HG02981 (cell line): Measurements from ENCODE around the gene PPM1E.
"Not testable (repeated sequence)": the region's sequence is repeated elsewhere in the genome, so short reads cannot be mapped to it uniquely, and the experiment has no call there.

Experiments
- ATAC-seq: cut with Tn5 transposase; IDR thresholded peaks from one replicate; pipeline ENCODE4 v1.9.1; 2021; ENCODE audit warnings: mild to moderate bottlenecking, moderate library complexity; ENCODE audit not compliant: unreplicated experiment

Gene PPM1E

DNA sequence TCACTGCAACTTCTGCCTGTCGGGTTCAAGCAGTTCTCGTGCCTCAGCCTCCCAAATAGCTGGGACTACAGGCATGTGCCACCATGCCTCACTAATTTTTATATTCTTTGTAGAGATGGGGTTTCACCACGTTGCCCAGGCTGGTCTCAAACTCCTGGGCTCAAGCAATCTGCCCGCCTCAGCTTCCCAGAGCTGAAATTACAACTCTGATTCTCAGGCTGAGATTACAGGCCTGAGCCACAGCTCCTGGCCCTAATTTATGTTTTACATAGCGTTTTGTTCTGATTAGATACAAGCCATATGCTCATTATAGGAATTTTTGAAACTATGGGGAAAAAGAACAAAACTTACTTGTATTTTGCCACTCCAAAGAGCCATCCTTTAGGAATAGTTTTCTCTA is 22.8 kb downstream of the PPM1E start:
- not testable (repeated sequence) for ATAC-seq

DNA sequence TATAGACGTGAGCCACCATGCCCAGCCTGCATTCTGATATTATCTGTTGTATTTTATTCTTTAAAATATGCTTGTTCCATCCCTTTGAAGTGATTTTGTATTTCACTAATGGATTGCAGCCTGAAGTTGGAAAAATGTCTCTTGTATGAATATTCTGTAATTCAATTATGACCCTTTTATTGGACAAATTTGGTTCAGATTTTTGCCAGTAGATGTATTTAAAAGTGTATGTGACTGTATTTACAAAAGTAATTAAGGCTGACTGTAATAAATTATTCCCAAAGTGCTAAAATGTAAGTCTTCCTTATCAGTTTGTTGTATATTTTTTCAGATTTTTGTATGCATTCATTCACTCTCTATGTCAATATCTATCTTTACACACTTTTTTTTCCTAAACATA is 23.8 kb downstream of the PPM1E start:
- no peak for ATAC-seq

DNA sequence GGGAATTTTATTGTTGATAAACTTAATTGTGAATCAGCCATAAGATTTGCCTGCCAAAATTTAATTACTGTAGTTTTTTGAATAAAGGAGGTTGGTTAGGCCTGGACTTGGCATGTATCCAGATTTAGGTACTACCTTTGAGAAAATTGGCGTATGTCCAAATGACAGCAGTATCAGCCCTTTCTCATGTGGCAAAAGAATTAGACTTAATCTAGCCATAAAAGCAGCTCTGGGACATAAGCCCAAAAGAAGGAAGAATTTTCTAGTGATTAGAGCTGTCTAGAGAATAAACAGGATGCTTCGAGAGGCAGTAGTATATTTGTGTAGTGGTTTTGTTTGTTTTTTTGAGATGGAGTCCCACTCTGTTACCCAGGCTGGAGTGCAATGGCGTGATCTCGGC is 27.7 kb downstream of the PPM1E start:
- no peak for ATAC-seq

DNA sequence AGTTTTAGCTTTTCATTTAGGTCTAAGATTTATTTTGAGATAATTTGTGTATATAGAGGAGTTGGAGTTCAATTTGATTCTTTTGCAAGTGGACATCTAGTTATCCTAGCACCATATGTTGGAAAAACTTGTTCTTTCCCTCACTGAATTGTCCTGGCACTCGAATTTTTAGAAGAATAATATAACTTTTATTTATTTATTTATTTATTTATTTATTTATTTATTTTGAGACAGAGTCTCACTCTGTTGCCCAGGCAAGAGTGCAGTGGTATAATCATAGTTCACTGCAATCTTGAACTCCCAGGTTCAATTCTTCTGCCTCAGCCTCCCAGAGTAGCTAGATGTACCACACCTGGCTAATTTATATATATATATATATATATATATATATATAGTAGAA is 29.4 kb downstream of the PPM1E start:
- ATAC-seq, result no peak

DNA sequence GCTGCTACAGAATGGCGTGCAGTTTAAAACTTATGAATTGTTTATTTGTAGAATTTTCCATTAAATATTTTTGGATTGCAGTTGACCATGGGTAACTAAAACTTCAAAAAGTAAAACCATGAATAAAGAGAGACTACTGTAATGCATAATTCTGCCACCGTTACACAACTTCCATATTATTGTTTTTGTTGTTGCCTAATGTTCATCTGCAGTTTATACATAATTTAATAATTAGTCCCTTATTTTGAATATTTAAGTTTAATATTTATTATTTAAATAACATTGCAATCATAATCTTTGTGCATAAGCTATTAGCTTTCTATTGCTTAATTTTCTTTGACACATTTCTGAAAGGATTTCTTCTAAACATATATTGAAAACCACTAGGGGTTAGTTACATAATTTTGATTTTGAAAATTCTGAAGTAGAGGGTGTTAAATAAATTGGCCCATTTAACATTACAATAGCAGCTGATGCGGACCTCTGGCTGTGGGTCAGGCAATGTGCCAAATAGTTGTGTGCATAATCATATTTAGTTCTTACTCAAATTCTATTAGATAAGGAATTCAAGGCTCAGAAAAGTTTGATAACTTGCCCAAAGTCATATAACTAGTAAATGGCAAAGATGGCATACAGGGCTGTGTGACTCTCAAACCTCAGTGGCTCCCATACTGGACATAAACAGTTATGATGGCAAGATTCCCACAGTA is 31.1 kb downstream of the PPM1E start:
- no peak for ATAC-seq

DNA sequence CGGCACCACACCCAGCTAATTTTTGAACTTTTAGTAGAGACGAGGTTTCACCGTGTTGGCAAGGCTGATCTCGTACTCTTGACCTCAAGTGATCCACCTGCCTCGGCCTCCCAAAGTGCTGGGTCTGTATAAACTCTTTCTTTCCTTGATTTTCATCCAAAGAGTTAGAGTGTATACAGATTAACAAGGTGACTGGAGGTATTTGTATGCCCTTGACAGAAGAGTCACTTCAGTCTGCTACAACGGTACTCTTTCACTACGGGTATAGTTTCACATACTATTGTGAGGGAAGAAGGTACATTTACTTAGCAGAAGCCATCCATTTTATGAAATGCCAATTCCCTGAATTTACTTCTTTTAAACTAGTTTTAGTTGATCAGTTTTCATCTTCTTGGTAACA is 32.5 kb downstream of the PPM1E start:
- ATAC-seq, result no peak

DNA sequence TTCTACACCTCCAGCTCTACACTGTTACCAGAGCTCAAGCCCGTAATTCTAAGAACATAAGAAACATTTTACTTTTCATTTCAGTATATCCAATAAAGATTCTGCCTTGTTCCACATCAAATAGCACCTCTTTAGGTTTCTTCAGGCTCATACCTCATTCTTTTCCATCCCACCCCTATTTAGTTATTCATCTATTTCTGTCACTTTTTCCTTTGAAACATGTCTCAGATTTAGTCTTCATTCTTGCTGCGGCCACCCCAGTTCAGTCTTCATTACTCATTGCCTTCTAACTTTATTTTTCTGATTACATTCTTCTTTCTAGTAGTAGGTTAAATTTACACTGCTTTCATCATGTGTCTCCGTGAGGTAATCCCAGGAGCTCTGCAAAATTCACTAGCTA is 33.5 kb downstream of the PPM1E start:
- no peak for ATAC-seq

DNA sequence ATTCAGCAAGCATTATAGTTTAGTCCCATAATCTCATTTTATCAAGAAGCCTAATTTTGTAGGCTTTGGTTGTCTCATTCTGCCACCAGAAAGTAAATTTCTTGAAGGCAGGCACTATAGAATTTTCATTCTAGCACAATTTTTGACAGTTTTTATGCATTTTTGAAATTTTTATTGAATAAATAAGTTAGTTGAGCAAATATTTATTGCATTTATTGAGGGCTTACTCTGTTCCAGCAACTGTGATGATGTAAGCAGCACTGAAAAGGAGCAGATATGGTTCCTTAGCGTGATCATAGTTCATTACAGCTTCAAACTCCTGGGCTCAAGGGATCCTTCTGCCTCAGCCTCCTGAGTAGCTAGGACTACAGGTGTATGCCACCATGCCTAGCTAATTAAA is 34.2 kb downstream of the PPM1E start:
- ATAC-seq, result no peak

DNA sequence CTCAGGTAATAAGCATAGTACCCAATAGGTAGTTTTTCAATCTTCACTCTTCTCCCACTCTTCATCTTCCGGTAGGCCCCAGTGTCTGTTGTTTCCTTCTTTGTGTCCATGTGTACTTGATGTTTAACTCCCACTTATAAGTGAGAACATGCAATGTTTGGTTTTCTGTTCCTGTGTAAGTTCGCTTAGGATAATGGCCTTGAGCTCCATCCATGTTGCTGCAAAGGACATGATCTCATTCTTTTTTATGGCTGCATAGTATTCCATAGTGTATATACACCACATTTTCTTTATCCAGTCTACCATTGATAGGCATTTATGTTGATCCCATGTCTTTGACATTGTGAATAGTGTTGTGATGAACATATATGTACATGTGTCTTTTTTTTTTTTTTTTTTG is 38.9 kb downstream of the PPM1E start:
- ATAC-seq, result not testable (repeated sequence)

DNA sequence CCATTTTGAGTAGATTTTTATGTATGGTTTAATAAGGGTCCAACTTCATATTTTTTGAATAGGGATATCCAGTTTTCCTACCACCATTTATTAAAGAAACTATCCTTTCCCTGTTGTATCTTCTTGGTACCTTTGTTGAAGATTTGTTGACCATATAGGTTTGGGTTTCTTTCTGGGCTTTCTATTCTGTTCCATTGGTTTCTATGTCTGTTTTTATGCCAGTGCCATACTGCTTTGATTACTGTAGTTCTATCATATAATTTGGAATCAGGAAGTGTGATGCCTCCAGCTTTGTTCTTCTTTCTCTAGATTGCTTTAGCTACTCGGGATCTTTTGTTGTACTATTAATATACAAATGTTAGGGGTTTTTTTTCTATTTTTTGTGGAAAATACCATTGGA is 46.5 kb downstream of the PPM1E start:
- no peak for ATAC-seq

DNA sequence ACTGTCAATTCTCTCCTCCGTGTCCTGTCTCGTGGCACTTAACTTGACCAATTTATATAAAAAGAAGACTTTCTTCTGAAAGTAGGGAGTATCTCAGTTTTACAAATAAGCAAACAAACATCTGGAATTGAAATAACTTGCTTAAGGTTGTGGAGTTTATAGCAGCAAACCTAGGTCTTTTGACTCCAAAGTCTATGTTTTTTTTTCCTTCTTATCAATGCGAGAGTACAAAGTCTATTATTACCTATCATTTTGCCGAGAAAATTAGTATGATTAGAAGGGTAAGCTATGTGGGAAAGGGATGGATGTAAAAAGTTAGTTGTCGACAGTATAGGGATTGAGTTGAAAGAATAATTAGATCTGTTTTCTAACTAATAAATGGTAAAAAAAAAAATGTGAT is 50.4 kb downstream of the PPM1E start:
- no peak for ATAC-seq

DNA sequence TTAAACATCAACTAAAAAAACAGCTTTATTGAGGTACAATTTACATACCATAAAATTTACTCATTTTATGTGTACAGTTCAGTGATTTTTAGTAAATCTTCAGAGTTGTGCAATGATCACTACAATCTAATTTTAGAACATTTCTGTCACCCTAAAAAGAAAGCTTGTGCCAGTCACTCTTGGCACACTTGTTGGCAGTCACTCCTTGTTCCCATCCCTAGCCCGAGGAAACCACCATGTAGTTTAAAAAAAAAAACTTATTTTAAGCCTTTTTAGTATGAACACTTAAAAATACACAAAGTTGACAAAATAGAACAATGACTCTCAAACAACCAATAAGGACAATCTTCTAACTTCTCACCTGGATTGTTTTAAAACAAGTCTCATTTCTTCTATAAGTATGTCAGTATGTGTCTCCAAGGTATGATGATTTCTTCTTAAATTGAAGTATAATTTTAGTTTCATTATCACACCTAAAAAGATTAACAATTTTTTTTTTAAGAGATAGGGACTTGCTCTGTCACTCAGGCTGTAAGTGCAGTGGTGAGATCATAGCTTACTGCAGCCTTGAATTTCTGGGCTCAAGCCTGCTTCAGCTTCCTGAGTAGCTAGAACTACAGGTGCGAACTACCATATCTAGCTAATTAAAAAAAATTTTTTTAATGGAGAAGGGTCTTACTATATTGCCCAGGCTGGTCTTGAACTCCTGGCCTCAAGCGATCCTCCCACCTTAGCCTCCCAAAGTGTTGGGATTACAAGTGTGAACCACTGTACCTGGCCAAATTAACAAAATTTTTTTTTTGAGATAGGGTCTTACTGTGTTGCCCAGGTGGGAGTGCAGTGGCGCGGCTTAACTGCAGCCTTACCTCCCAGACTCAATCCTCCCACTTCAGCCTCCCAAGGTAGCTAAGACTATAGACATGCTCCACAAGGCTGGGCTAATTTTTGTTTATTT is 53.2 kb downstream of the PPM1E start:
- ATAC-seq, result no peak

DNA sequence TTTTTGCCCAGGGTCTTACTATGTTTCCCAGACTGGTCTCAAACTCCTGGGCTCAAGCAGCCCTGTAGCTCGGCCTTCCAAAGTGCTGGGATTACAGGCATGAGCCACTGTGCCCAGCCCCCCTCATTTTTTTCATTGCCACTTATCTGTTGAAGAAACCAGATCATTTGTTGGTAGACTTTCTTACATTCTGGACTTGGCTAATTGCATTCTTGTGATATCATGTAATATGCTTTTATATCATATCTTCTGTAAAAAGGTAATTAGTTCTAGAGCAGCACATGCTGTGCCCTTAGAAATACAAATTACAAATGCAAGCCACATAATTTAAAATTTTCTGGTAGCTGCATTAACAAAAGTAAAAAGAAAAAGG is 53.9 kb downstream of the PPM1E start:
- ATAC-seq, result no peak

DNA sequence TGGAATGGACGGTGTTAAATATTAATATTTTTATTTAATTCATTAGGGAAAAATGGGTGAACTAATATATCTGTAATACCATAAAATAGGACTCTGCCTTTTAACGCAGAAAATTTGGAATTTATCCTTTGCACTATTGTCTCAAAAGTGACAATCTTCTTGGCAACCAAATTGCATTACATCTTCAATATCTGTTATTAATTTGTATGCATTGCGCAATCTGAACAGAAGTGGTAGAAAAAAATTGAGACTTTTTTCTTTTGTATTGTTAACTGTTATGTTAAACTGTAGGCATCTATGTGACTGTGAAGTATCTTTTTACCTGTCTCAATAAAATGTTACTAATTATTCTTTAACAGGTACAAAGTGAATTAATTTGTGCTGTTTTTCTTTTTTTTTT is 55.6 kb downstream of the PPM1E start:
- no peak for ATAC-seq

DNA sequence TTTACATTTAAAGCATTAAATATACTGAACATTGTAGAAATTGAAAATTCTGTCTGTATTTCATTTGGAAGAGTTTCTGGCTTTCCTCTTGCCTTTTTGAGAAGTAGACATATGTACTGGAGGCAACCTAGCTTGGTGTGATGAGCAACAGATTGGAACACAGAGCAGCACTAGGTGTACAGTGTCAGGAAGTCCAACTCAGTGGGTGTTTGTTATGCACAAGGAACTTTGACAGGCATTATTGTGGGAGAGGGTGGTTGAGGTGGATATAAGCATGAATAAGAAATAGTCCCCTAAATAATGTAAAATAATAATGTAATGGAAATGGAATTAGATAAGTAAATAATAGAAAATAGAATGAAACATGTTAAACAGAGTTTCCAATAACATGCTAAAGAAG is 58.1 kb downstream of the PPM1E start:
- ATAC-seq, result no peak

DNA sequence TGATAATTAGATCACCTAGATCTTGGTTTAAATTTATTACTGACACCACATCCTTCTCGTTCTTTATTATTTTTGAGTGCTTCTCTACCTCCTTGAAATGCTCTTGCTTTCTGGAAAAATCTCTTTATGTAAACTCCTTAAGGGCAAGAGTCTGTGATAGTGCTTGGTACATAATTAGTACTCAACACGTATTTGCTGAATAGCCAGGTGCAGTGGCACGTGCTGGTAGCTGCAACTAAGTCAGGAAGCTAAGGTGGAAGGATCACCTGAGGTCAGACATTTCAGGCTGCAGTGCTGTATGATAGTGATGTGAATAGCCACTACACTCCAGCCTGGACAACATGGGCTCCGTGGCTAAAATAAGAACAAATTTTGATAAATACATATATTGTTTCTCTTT is 63.0 kb downstream of the PPM1E start:
- ATAC-seq, result no peak

DNA sequence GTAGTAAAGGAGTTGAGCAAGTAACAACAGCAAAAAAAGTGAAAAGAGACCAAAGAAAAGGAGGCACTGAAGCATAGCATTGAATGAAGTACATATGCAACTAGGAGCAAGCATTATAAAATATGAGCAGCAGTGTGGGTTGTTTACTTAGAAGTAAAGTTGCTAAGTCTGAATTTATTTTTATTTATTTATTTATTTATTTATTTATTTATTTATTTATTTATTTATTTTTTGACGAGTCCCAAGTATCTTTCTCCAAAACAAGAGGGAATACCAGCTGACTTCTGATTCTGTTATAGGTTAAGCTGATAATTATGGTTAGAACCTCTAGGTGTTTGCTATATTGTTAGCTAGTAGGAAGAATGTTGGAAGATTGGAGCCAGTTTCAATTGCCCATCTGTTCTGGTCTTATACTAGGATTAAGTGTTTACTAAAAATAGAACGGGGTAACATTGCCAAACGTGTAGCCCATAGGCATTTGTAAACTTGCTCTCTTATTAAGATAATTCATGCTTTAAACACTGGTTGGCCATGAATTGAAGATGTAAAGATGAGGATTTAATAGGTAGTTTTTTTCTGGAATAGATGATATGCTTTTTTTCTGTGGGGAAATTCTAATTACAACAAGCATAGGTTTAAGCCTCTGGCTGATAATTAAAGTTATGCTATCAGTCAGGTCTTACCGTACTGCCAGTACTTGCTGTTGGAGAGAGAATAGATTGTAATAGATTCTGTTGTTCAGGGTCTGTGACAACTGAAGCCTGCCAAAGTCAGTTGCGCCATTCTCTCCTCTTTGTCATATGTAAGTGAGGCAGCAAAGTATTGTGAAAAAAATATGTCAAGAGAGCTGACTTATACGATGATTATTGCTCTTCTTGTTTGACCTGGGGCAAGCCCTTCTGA is 66.7 kb downstream of the PPM1E start:
- no peak for ATAC-seq

DNA sequence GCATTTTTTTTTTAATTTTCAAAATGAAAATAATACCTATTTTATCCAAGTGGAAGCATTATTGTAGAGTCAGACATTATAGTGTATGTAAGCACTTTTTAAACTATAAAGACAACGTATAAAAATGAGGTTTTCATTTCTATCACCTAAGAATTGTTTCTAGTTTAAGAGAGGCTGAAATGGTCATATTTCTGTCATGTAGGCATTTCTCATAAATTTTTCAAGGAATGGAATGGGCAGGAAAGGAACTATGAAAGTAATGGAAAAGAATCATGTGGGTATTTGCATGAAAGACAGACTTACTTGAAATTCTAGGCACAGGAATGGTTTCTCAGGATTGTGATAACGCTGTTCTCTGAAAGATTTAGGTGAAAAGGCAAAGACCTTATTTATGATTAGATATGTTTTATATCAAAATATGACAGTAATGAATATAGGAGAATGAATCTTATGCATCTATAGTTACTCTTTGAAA is 67.4 kb downstream of the PPM1E start:
- no peak for ATAC-seq

DNA sequence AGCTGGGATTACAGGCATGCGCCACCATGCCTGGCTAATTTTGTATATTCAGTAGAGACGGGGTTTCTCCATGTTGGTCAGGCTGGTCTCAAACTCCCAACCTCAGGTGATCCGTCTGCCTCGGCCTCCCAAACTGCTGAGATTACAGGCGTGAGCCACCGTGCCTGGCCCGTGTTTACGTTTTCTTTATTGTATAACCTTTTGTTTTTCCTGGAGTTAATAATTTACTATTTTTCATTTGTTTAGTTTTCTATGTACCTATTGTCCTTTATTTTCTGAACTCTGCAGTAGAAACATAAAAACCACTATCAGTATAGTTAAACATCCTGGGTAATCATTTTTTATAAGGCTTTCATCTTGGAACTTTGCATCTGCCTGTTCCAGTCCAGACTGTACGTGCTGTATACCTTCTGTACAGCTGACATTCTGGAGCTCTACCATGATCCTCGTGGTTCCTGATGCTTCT is 73.6 kb downstream of the PPM1E start:
- no peak for ATAC-seq

DNA sequence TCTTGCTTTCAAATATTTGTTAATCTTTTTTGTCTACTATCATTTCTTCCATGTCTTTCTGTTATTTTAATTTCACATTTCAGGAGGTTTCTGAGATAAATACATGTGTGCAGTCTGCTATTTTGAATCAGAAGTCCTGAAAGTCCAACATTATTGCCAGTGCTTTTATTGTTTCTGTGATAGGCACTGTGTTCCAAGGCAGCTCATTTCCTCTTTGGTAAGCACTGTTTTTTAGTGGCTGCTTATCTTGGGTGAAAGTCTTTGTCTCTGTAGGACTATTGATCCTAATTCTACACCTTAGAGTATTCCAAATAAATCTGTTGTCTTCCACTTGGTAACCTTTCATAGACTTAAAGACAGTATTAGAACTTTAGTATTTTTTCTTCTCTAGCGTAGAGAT is 76.1 kb downstream of the PPM1E start:
- ATAC-seq, result no peak

DNA sequence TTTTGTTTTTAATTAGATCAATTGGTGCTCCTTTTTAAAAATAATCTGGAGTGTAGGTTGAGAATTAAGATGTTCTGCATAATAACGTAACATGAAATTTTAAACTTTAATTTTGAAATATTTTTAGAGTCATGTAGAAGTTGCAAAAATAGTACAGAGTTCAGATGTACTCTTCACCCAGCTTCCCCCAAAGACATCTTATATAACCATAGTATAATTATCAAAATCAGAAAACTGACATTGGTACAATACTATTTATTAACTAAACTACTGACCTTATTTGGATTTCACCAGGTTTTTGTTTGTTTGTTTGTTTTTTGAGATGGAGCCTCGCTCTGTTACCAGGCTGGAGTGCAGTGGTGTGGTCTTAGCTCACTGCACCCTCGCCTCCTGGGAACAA is 76.9 kb downstream of the PPM1E start:
- no peak for ATAC-seq
